Aorta (tissue), 5 donors: ENCODE results near the gene SEMA3F. TPM values are rescaled to one million over a fixed set of nuclear protein-coding genes. Genes with fewer than 3 reads are reported as not detected.

Experiments
- ATAC-seq: fragments of 200-7000 bp; cut with Tn5 transposase; one replicate; pipeline ENCODE4 v1.9.1; 2022; ENCODE audit warnings: moderate library complexity; ENCODE audit not compliant: low FRiP score
- DNase-seq, 2 donors: peaks; one replicate each; pipeline ENCODE4 v3.0.0-alpha.2; 2020
- H3K27ac ChIP-seq, 2 donors: one replicate each; pipeline ENCODE4 v1.5.1; 2013; ENCODE audit warnings: low read length in 2 of 2, mild to moderate bottlenecking in 2 of 2, moderate library complexity in 2 of 2, control low read depth in 1 of 2, inconsistent platforms in 1 of 2, low read depth in 1 of 2
- H3K27me3 ChIP-seq, 2 donors: one replicate each; pipeline ENCODE4 v1.6.1; 2013; ENCODE audit warnings: control low read depth in 1 of 2, low read length in 1 of 2, mild to moderate bottlenecking in 1 of 2, moderate library complexity in 1 of 2; ENCODE audit not compliant: insufficient read depth in 2 of 2, control insufficient read depth in 1 of 2
- H3K36me3 ChIP-seq, 2 donors: one replicate each; pipeline ENCODE4 v1.6.1; 2013; ENCODE audit warnings: control low read depth in 1 of 2, low read length in 1 of 2, mild to moderate bottlenecking in 1 of 2; ENCODE audit not compliant: insufficient read depth in 2 of 2, control insufficient read depth in 1 of 2
- H3K4me1 ChIP-seq, 2 donors: one replicate each; pipeline ENCODE4 v1.6.1; 2013; ENCODE audit warnings: low read length in 2 of 2, control low read depth in 1 of 2, mild to moderate bottlenecking in 1 of 2, moderate library complexity in 1 of 2; ENCODE audit not compliant: insufficient read depth in 2 of 2, control insufficient read depth in 1 of 2
- H3K4me3 ChIP-seq, 2 donors: one replicate each; pipeline ENCODE4 v1.5.1; 2013; ENCODE audit warnings: low read length in 2 of 2, control low read depth in 1 of 2, mild to moderate bottlenecking in 1 of 2
- H3K9me3 ChIP-seq: one replicate; pipeline ENCODE4 v1.6.1; 2013; ENCODE audit warnings: mild to moderate bottlenecking, low read length; ENCODE audit not compliant: control insufficient read depth
- WGBS, 2 donors: extraction: QIAGEN DNeasy Blood & Tissue Kit; methylation state at CpG; one replicate each; pipeline ENCODE4 v1.1.7; 2013; 5-methylcytosine and 5-hydroxymethylcytosine counted together
- intact Hi-C, 2 donors: fragments of 100-400 bp; cut with DNase I; formaldehyde crosslinking; loops; one replicate each; pipeline versions ENCODE4 v1.14.2 to v1.15.0; 2022
- microRNA-seq, 2 donors: library from miRNA; unstranded; fragments of <30 nt; microRNA quantifications; one replicate each; pipeline ENCODE4 v1.2.0, GENCODE V29; 2020
- polyA plus RNA-seq, 2 donors: library from polyadenylated mRNA; stranded (reverse); fragments of 200-250 nt; gene quantifications; one replicate each; pipeline ENCODE4 v1.2.3, GENCODE V29; 2013
- total RNA-seq, 2 donors: library from RNA; stranded (reverse); fragmentation: NEBNext Ultra II Directional; extraction: Animal tissue kit (Norgen Biotek cat#: 25700); gene quantifications; one replicate each; pipeline ENCODE4 v1.2.1, GENCODE V29; 2021
- donor health status: healthy with polysubstance abuse.
- donor health status: Bipolar disorder and iron deficiency.
- donor health status: DM: no; HTN: no; CAD: no.
- donor health status: DM: no; HTN: no; CAD: no.
- donor health status: DM: yes; HTN: yes; CAD: no.

The SEMA3F gene
- total and polyA plus RNA-seq, 4 donors, result 10.3 to 40.3 (median 28.3) TPM

GRCh38 chr3:50238549-50239026, 83.5 kb downstream of the SEMA3F start:
- Histone ChIP-seq H3K4me3 (peak overlapping the region in 1 of 2 donors; percentile 28), H3K27me3 (no peaks in the 10 kb centered on the region), H3K27ac (peak overlapping the region; percentile 46 to 91), H3K9me3 (no peaks in the 10 kb centered on the region), H3K4me1 (peaks cover 0 to 2% of the 10 kb centered on the region in 2 donors), H3K36me3 (no peaks in the 10 kb centered on the region)
- DNase-seq (peak; percentile 91 to 95), ATAC-seq (peak; percentile 27)
- intact Hi-C loops, result no loop called here
- WGBS, 2 donors, result 0 to 1% methylated on average over 7 of the region's 7 CpGs

Small RNA genes lying within 50 kb of the gene (microRNA-seq; reads per million reads assigned to microRNA genes)
- gene MIR566 (0 reads per million in 2 donors), gene MIR5787 (0 reads per million in 2 donors)

Other genes starting within 250 kb of the SEMA3F start
- 1 to 10 TPM; 7.5 to 9.6 TPM for gene MON1A, start 225.5 kb upstream of the SEMA3F start, total RNA-seq
- 10 to 100 TPM in 1 of 2 donors, 1 to 10 TPM in 1; 8.9 to 11.4 TPM for gene MON1A, start 225.5 kb upstream of the SEMA3F start, polyA plus RNA-seq
- 100 to 1,000 TPM; 103 to 154 TPM for gene RBM6, start 215.2 kb upstream of the SEMA3F start, total RNA-seq
- 100 to 1,000 TPM in 1 of 2 donors, 10 to 100 TPM in 1; 47.0 to 271 TPM for gene RBM6, start 215.2 kb upstream of the SEMA3F start, polyA plus RNA-seq
- 100 to 1,000 TPM; 151 to 222 TPM for gene RBM5, start 66.4 kb upstream of the SEMA3F start, total RNA-seq
- 100 to 1,000 TPM in 1 of 2 donors, 10 to 100 TPM in 1; 21.0 to 164 TPM for gene RBM5, start 66.4 kb upstream of the SEMA3F start, polyA plus RNA-seq
- gene GNAT1, start 36.3 kb downstream of the SEMA3F start, total RNA-seq, result not detected
- gene GNAT1, start 36.3 kb downstream of the SEMA3F start, polyA plus RNA-seq, result not detected
- gene SLC38A3, start 49.9 kb downstream of the SEMA3F start, total RNA-seq, result 1 to 10 TPM in 1 of 2 donors, under 1 TPM in 1; 0.19 to 1.4 TPM
- under 1 TPM in 1 of 2 donors, not detected in 1; 0.56 TPM for gene SLC38A3, start 49.9 kb downstream of the SEMA3F start, polyA plus RNA-seq
- 100 to 1,000 TPM; 301 to 356 TPM for gene GNAI2, start 80.9 kb downstream of the SEMA3F start, total RNA-seq
- 100 to 1,000 TPM; 174 to 217 TPM for gene GNAI2, start 80.9 kb downstream of the SEMA3F start, polyA plus RNA-seq
- 10 to 100 TPM; 26.0 to 57.4 TPM for gene SEMA3B, start 113.8 kb downstream of the SEMA3F start, total RNA-seq
- 10 to 100 TPM; 23.3 to 69.5 TPM for gene SEMA3B, start 113.8 kb downstream of the SEMA3F start, polyA plus RNA-seq
- gene LSMEM2, start 123.8 kb downstream of the SEMA3F start, total RNA-seq, result under 1 TPM in 1 of 2 donors, not detected in 1; 0.51 TPM
- 1 to 10 TPM in 1 of 2 donors, not detected in 1; 1.3 TPM for gene LSMEM2, start 123.8 kb downstream of the SEMA3F start, polyA plus RNA-seq
- gene IFRD2, start 137.1 kb downstream of the SEMA3F start, total RNA-seq, result 10 to 100 TPM; 46.8 to 58.8 TPM
- gene IFRD2, start 137.1 kb downstream of the SEMA3F start, polyA plus RNA-seq, result 10 to 100 TPM; 34.6 to 47.1 TPM
- gene HYAL3, start 144.1 kb downstream of the SEMA3F start, total RNA-seq, result 1 to 10 TPM; 2.2 to 2.9 TPM
- gene HYAL3, start 144.1 kb downstream of the SEMA3F start, polyA plus RNA-seq, result 1 to 10 TPM in 1 of 2 donors, under 1 TPM in 1; 0.63 to 5.1 TPM
- 10 to 100 TPM; 10.3 to 13.3 TPM for gene NAA80, start 144.1 kb downstream of the SEMA3F start, total RNA-seq
- 10 to 100 TPM in 1 of 2 donors, 1 to 10 TPM in 1; 2.8 to 16.9 TPM for gene NAA80, start 144.1 kb downstream of the SEMA3F start, polyA plus RNA-seq
- 1 to 10 TPM; 6.9 to 9.3 TPM for gene HYAL1, start 148.2 kb downstream of the SEMA3F start, total RNA-seq
- gene HYAL1, start 148.2 kb downstream of the SEMA3F start, polyA plus RNA-seq, result 1 to 10 TPM; 1.6 TPM
- 10 to 100 TPM; 52.6 to 71.2 TPM for gene HYAL2, start 167.4 kb downstream of the SEMA3F start, total RNA-seq
- 10 to 100 TPM in 1 of 2 donors, 1 to 10 TPM in 1; 5.6 to 25.3 TPM for gene HYAL2, start 167.4 kb downstream of the SEMA3F start, polyA plus RNA-seq
- 10 to 100 TPM; 18.9 to 22.6 TPM for gene TUSC2, start 172.9 kb downstream of the SEMA3F start, total RNA-seq
- gene TUSC2, start 172.9 kb downstream of the SEMA3F start, polyA plus RNA-seq, result 10 to 100 TPM; 28.5 to 33.2 TPM
- 10 to 100 TPM; 41.6 to 43.2 TPM for gene RASSF1, start 185.5 kb downstream of the SEMA3F start, total RNA-seq
- gene RASSF1, start 185.5 kb downstream of the SEMA3F start, polyA plus RNA-seq, result 10 to 100 TPM; 33.6 to 42.3 TPM
- gene ZMYND10, start 190.4 kb downstream of the SEMA3F start, total RNA-seq, result under 1 TPM; 0.68 to 0.96 TPM
- gene ZMYND10, start 190.4 kb downstream of the SEMA3F start, polyA plus RNA-seq, result 1 to 10 TPM in 1 of 2 donors, under 1 TPM in 1; 0.13 to 3.5 TPM
- 10 to 100 TPM; 11.9 to 21.4 TPM for gene NPRL2, start 195.5 kb downstream of the SEMA3F start, total RNA-seq
- gene NPRL2, start 195.5 kb downstream of the SEMA3F start, polyA plus RNA-seq, result 10 to 100 TPM; 17.3 to 41.9 TPM
- gene CYB561D2, start 195.5 kb downstream of the SEMA3F start, total RNA-seq, result 10 to 100 TPM in 1 of 2 donors, 1 to 10 TPM in 1; 7.9 to 12.2 TPM
- 10 to 100 TPM in 1 of 2 donors, 1 to 10 TPM in 1; 6.8 to 14.4 TPM for gene CYB561D2, start 195.5 kb downstream of the SEMA3F start, polyA plus RNA-seq
- gene TMEM115, start 204.2 kb downstream of the SEMA3F start, total RNA-seq, result 10 to 100 TPM; 27.8 to 32.9 TPM
- gene TMEM115, start 204.2 kb downstream of the SEMA3F start, polyA plus RNA-seq, result 10 to 100 TPM; 10.3 to 31.8 TPM